DLD1 (cell line): Measurements from ENCODE around the gene LDHAL6B.

ENCODE experiments used
- in situ Hi-C: cut with HindIII; loops from 2 replicates; pipeline ENCODE4 v1.10.0; 2017; ENCODE audit warnings: low sequenced_read_pairs

The LDHAL6B gene

GRCh38 chr15:59176653-59177316 is 29.9 kb upstream of the LDHAL6B start:
- in situ Hi-C loops, result no loop called here

DNA sequence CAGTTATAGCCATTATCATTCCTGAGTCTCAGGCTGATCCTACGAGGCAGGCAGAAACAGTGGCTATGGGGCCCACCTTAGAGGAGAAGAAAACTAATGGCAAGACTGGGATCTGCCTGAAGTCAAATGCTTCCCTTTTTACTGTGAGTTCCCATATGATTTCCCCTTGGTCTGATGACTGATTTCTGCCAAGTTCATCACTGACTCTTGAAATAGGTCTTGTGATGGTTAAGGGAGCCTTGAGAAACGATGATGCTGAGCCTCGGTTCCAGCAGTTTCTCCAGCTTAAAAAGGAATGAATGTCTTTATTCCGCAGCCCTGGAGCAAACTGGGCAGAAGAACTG is 29.4 kb upstream of the LDHAL6B start:
- in situ Hi-C loops, result no loop called here

DNA sequence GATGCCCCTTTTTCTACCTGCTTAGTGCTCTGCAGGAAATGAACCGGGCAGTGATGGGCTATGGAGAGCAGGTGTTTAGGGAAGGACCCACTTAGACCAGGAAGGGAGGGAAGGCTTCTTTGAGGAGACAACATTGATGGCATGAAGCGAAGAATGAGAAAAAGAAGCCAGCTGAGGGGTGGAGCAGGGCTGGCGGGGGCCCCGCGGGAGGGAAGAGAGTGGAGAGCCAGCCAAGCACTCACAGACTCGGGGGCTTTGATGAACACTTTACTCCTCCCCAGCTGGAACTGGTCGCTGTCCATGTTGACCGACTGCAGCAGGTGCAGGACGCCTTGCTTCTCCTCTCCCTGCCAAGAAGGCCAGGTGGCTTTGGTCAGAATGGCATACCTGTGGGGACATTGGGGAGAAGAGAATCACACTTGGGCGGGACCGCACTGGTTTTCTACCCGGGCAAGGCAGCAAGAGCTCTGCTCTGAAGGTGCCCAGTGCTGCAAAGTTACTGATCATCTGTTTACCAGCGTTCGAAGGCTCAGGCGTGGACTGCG is 28.4 kb upstream of the LDHAL6B start:
- in situ Hi-C loops, result no loop called here

GRCh38 chr15:59179717-59180116 is 26.9 kb upstream of the LDHAL6B start:
- in situ Hi-C loops, result no loop called here

GRCh38 chr15:59180945-59181600 is 25.6 kb upstream of the LDHAL6B start:
- in situ Hi-C loops, result no loop called here

GRCh38 chr15:59185725-59186124 is 20.9 kb upstream of the LDHAL6B start:
- in situ Hi-C loops, result no loop called here

DNA sequence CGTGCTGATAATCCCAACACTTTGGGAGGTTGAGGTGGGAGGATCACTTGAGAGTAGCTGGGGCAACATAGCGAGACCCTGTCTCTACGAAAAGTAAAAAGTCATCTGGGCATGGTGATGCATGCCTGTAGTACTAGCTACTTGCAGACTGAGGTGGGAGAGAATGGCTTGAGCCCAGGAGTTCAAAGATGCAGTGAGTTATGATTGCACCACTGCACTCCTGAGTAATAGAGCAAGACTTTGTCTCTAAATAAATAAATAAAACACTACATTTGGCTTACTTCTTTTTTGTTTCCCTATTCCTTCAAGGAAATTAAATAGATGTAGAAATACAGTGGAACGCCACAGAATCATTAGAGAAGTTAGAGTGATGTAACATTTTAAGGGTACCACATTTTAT is 20.1 kb upstream of the LDHAL6B start:
- in situ Hi-C loops, result no loop called here

GRCh38 chr15:59189241-59189640 is 17.4 kb upstream of the LDHAL6B start:
- in situ Hi-C loops, result no loop called here

DNA sequence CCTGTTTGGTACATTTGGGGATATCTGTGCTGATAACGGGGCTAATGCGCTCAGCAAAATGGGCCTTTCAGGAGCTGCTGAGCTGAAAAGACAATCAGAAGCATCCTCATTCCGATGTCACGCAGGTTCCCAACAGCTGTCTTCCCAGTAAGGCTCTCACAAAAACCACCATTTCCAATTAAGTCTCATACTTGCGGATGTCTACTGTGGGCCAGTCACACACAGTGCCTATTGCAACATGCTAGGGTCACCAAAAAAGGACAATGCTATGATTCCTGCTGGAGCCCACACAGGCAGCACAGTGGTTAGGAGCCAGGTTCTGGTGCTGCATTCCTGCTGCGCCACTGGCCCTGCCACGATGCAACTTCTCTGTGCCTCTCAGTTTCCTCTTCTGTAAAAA is 16.4 kb upstream of the LDHAL6B start:
- in situ Hi-C loops, result no loop called here

DNA sequence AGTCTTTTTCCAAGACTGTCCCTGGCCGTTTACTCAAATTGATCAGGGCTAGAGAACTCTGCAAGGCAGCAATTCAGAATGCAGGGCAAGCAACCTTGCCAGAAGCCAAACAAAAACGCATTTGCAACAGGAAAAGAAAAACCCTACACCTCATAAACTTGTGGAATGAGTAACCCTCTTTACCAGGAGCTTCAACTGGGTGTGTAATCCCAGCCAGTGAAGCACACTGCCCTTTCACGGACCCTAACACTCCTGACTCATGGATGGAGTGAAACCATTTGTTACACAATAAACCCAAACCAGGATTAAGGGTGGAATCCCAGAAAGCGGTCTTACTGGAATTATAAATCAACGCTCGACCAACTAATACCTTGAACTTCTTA is 14.8 kb upstream of the LDHAL6B start:
- in situ Hi-C loops, result no loop called here

GRCh38 chr15:59194639-59195325 is 11.9 kb upstream of the LDHAL6B start:
- in situ Hi-C loops, result no loop called here

- in situ Hi-C loops, result no loop called here
Observed at GRCh38 chr15:59196416-59196815, 10.2 kb upstream of the LDHAL6B start.

- in situ Hi-C loops, result no loop called here
Observed at GRCh38 chr15:59197454-59197853, 9.2 kb upstream of the LDHAL6B start.

- in situ Hi-C loops, result no loop called here
Observed at GRCh38 chr15:59199626-59200465, 6.8 kb upstream of the LDHAL6B start.

DNA sequence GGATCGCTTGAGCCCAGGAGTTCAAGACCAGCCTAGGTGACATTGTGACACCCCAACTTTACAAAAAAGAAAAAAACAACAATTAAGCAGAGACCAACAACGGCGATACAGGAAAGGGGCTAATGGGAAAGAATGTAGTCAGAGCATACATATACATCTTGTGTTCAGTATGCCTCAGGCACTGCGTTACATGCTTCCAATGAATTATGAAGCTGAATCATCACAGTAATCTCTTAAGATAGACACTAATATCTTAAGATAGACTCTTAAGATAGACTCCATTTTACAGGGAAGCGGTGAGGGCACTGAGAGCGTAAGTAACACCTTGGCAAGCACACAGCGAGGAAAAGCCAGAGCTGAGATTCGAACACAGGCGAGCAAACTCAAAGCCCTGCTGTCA is 6.1 kb upstream of the LDHAL6B start:
- in situ Hi-C loops, result no loop called here

GRCh38 chr15:59203008-59203407 is 3.6 kb upstream of the LDHAL6B start:
- in situ Hi-C loops, result no loop called here

DNA sequence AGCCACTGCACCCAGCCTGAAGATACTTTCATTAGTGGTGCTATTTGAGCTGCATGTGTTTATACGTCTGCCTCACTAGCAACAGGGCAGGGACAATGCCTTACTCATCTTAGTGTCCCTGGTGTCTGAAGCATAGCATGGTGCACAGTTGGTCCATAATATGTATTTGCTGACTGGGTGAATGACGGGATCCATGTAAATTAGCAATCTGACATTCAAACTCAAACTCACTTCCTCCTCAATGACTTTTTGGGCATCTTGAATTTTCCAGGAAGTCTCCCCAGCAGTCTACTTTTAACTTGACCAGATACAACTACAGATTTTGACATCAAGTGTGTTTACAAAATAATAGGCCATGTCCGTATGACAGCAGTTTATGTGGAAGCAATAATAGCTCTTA is 3.0 kb upstream of the LDHAL6B start:
- in situ Hi-C loops, result no loop called here

DNA sequence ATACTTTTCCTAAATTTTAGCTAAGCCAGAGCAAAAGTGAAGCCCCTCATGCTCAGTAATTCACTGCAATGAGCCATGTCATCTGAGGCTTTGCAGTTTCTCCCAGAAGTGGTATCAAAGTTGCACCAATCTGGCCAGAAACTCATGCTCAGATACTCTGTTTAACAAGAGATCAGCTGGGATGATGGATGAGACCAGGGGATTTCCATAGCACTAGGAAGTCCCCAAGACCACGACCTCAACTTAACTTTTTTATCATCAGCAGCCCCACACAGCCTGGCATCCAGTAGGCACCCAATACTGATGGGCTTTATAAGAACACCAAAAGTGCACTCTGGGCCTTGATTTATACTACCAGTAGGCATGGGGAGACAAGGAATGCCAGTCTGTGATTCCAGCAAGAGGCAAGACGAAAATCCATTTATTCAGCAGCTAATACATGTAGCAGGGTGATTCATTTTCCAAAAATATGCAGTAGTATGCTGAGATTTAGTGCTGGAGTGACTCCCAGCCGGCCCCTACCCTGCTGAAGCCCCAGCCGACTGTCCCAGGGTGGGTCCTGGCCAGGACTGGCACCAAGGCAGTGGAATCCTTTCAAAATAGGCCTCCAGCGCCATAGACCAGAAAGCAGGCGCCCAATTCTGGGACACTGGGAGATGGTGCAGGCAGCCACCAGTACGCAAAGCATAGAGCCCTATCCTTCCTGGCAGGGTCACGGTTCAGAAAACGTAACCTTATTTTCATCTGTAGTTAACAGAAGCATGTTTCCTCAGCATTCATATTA is 612 bp upstream of the LDHAL6B start:
- in situ Hi-C loops, result no loop called here

- in situ Hi-C loops, result no loop called here
Observed at GRCh38 chr15:59208613-59209249, 2.1 kb downstream of the LDHAL6B start.

DNA sequence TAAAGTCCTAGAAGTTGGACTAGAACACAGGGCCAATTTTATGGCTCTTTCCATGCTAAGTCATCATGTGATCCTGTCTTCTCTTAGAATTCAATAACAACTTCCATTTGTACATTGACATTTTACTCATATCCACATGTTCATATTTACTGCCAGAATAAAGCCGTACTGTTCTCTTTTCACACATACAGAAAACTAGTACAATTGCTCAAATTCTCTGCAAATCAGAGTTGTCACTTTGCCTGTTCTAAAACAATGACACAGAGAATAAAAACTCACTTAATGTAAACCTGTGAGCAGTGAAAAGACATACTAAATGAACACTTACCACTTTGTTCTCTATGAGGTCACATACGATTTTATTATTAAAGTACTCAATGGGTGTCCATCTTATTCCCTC is 3.5 kb downstream of the LDHAL6B start:
- in situ Hi-C loops, result no loop called here
